ENCODE data around the gene SCRT2.

- TF ChIP-seq PRDM10 (IDR thresholded peaks at IDR 0.05; ENCODE audit: partially characterized antibody) (no peak), JUN (IDR thresholded peaks at IDR 0.05; ENCODE audit: borderline replicate concordance, low read depth, low read length) (no peak), JUN (CRISPR knock-in tag; IDR thresholded peaks at IDR 0.05; ENCODE audit: borderline replicate concordance) (no peak), HMGXB4 (CRISPR knock-in tag; IDR thresholded peaks at IDR 0.05) (no peak), CBFB (CRISPR knock-in tag; IDR thresholded peaks at IDR 0.05) (no peak), POLR2A (conservative IDR thresholded peaks at IDR 0.05) (no peak), HDAC1 (IDR thresholded peaks at IDR 0.05) (no peak), EP300 (IDR thresholded peaks at IDR 0.05; ENCODE audit: low read length) (peak; percentile 24; the same call in 1 of the 2 replicates), MAX (CRISPR knock-in tag; IDR thresholded peaks at IDR 0.05) (peak; percentile 54)
These were observed 8.1 kb downstream of the SCRT2 start for GRCh38 chr20:667351-668034.

All from K562 (cell line).